IMR-90 (cell line): ENCODE data around the gene KRR1.

ENCODE experiments used
- BHLHE40 ChIP-seq: fragments of 150-350 bp; IDR thresholded peaks from 2 replicates; pipeline ENCODE4 v1.6.1; 2016; ENCODE audit warnings: mild to moderate bottlenecking, low read depth, low read length
- CEBPB ChIP-seq: IDR thresholded peaks from 2 replicates; pipeline ENCODE4 v1.6.1; 2012; ENCODE audit warnings: low read depth, low read length, improper control_type of control experiment
- CHD1 ChIP-seq: IDR thresholded peaks from 2 replicates; pipeline ENCODE4 v1.6.1; 2012; ENCODE audit warnings: low read depth, low read length, improper control_type of control experiment
- ELK1 ChIP-seq: fragments of 150-350 bp; IDR thresholded peaks from 2 replicates; pipeline ENCODE4 v1.6.1; 2016; ENCODE audit warnings: low read depth, mild to moderate bottlenecking, low read length, moderate library complexity, borderline replicate concordance
- FOS ChIP-seq: fragments of 150-350 bp; IDR thresholded peaks from 2 replicates; pipeline ENCODE4 v1.6.1; 2016; ENCODE audit warnings: low read depth, low read length
- MAFK ChIP-seq: IDR thresholded peaks from 2 replicates; pipeline ENCODE4 v1.6.1; 2012; ENCODE audit warnings: low read depth, low read length, improper control_type of control experiment
- POLR2A ChIP-seq: IDR thresholded peaks from 2 replicates; pipeline ENCODE4 v1.6.1; 2012; ENCODE audit warnings: mild to moderate bottlenecking, low read depth, low read length
- RAD21 ChIP-seq: IDR thresholded peaks from 2 replicates; pipeline ENCODE4 v1.6.1; 2012; ENCODE audit warnings: low read length, improper control_type of control experiment
- RCOR1 ChIP-seq: IDR thresholded peaks from 2 replicates; pipeline ENCODE4 v1.6.1; 2012; ENCODE audit warnings: mild to moderate bottlenecking, low read length, improper control_type of control experiment; ENCODE audit not compliant: insufficient replicate concordance
- RFX5 ChIP-seq: IDR thresholded peaks from 2 replicates; pipeline ENCODE4 v1.8.0; 2012; ENCODE audit warnings: low read depth, mild to moderate bottlenecking, low read length, moderate library complexity
- SMC3 ChIP-seq: fragments of 150-350 bp; IDR thresholded peaks from 2 replicates; pipeline ENCODE4 v1.6.1; 2016; ENCODE audit warnings: low read depth, mild to moderate bottlenecking, antibody characterized with exemption, low read length, moderate library complexity
- USF2 ChIP-seq: fragments of 150-350 bp; IDR thresholded peaks from 2 replicates; pipeline ENCODE4 v1.6.1; 2017; ENCODE audit warnings: mild to moderate bottlenecking, antibody characterized with exemption, low read length, low read depth
- TF ChIP-seq, protein P1 (sequence below): conservative IDR thresholded peaks from 2 replicates; pipeline ENCODE4 v1.5.1; 2012; ENCODE audit warnings: mild to moderate bottlenecking, low read depth, low read length, improper control_type of control experiment

DNA sequence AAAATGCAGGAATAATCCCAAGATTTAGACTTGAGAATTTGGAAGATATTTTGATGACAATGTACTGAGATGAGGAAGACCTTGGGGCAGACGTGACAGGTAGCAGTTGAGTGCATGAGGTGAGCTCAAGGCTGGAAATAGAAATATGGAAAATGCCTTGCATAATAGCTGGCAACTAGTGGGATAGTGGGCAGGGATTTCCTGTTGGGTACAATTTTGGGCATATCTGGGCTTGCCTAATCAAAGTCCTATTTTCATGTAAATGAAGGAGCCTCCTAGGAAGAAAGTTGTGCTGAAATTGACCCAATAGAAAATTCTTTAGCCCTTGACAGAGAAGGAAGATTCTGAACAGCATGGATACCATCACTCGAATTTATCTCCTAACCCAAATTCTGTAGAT lies 37.3 kb downstream of the KRR1 start:
- no peak for TF ChIP-seq POLR2A
- TF ChIP-seq, protein P1, sequence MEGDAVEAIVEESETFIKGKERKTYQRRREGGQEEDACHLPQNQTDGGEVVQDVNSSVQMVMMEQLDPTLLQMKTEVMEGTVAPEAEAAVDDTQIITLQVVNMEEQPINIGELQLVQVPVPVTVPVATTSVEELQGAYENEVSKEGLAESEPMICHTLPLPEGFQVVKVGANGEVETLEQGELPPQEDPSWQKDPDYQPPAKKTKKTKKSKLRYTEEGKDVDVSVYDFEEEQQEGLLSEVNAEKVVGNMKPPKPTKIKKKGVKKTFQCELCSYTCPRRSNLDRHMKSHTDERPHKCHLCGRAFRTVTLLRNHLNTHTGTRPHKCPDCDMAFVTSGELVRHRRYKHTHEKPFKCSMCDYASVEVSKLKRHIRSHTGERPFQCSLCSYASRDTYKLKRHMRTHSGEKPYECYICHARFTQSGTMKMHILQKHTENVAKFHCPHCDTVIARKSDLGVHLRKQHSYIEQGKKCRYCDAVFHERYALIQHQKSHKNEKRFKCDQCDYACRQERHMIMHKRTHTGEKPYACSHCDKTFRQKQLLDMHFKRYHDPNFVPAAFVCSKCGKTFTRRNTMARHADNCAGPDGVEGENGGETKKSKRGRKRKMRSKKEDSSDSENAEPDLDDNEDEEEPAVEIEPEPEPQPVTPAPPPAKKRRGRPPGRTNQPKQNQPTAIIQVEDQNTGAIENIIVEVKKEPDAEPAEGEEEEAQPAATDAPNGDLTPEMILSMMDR, result no peak
- TF ChIP-seq BHLHE40, result no peak
- TF ChIP-seq CEBPB, result no peak
- no peak for TF ChIP-seq RAD21
- TF ChIP-seq SMC3, result no peak
- TF ChIP-seq MAFK, result no peak
- TF ChIP-seq USF2, result no peak
- no peak for TF ChIP-seq ELK1
- no peak for TF ChIP-seq RCOR1
- TF ChIP-seq FOS, result no peak
- TF ChIP-seq RFX5, result no peak
- no peak for TF ChIP-seq CHD1
